Esophagus muscularis mucosa (tissue), 3 donors: ENCODE results near the gene COL3A1.

Experiments
- CTCF ChIP-seq, 3 experiments: fragments of 200-600 bp in 2 of 3; fragments of 450-650 bp in 1 of 3; sonication (generic) in 2 of 3; IDR thresholded peaks; one replicate each; pipeline ENCODE4 v1.5.1; 2017 to 2019; ENCODE audit warnings: antibody characterized with exemption in 3 of 3, mild to moderate bottlenecking in 2 of 3, moderate library complexity in 1 of 3
- POLR2A ChIP-seq: fragments of 450-650 bp; IDR thresholded peaks from one replicate; pipeline ENCODE4 v1.6.1; 2017; ENCODE audit warnings: antibody characterized with exemption, moderate library complexity, mild to moderate bottlenecking, low read depth

DNA sequence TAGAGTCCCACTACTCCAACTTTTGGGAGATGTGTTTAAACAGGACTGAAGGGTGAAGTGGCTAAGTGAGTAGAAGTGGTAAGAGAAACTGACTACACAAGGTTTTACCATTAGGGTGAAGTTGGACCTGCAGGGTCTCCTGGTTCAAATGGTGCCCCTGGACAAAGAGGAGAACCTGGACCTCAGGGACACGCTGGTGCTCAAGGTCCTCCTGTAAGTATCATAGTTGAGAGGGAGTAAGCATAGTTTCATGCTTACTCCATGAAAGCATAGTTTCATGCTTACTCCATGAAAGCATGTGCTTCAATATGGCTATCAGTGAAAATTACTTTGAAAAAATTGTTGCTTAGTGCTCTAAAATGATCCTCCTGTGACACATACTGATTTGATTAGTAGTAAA lies 19.1 kb downstream of the COL3A1 start:
- TF ChIP-seq CTCF (IDR thresholded peaks at IDR 0.05) (no peak), POLR2A (no peak)
